D341Med (cell line): ENCODE measurements around the gene RND1.

Source experiments
- DNase-seq: peaks from one replicate; pipeline ENCODE4 v3.0.0; 2012; ENCODE audit warnings: low spot score

Gene RND1

GRCh38 chr12:48810903-48811431, 54.7 kb downstream of the RND1 start:
- DNase-seq: no peak

- DNase-seq: no peak
Measured at GRCh38 chr12:48807981-48808380, 57.7 kb downstream of the RND1 start.
